HG03457 (cell line): ENCODE results near the gene CDK5.

Experiments
- ATAC-seq: cut with Tn5 transposase; IDR thresholded peaks from one replicate; pipeline ENCODE4 v1.9.1; 2021; ENCODE audit warnings: moderate number of reproducible peaks; ENCODE audit not compliant: unreplicated experiment

The CDK5 gene

GRCh38 chr7:151074817-151075661 lies 17.3 kb upstream of the CDK5 start:
- ATAC-seq: no peak

- no peak for ATAC-seq
These were observed 16.3 kb upstream of the CDK5 start for GRCh38 chr7:151073990-151074389.

- no peak for ATAC-seq
These were observed 13.6 kb upstream of the CDK5 start for GRCh38 chr7:151071032-151071866.

DNA sequence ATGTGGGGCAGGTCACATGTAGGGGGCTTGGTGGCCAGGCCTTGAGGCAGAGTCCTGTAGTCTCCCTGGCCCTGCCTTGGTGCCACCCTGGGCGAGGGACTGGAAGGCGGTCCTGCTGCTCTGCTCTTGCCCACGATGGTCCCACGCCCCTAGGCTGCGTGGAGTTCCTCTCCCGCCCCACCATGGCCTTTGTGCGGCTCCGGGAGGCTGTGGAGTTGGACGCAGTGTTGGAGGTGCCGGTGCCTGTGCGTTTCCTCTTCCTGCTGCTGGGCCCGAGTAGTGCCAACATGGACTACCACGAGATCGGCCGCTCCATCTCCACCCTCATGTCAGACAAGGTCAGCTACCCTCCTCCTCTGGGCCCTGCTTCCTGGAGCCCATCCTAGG lies 12.9 kb upstream of the CDK5 start:
- no peak for ATAC-seq

- ATAC-seq: no peak
These were observed 12.3 kb upstream of the CDK5 start for GRCh38 chr7:151069841-151070573.

DNA sequence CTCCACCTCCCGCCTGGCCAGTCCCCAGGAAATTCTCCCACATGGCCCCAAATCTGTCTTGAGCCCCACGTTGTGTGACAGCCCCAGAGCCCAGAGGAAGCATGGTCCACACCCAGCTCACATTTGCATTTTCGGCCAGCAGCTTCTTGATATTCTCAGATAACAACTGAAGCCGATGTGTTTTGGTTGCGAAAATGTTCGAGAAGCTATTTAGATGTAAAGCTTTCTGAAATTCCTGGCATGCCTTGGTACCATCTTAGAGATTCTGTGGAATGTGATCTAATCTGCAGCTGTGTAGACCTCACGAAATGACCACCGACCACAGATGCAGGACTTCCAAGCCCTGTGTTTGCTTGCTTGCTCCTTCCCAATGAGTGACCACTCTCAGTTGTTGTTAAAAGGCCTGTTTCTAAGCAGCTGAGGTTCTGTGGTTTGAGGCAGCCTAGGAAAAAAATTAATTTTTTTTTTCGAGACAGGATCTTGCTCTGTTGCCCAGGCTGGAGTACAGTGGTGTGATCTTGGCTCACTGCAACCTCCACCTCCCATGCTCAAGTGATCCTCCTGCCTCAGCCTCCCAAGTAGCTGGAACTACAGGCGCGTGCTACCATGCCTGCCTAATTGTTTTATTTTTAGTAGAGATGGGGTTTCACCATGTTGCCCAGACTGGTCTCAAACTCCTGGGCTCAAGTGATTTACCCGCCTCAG lies 10.5 kb upstream of the CDK5 start:
- no peak for ATAC-seq

GRCh38 chr7:151066273-151066974 lies 8.7 kb upstream of the CDK5 start:
- ATAC-seq: no peak

GRCh38 chr7:151065516-151065915 lies 7.8 kb upstream of the CDK5 start:
- no peak for ATAC-seq

DNA sequence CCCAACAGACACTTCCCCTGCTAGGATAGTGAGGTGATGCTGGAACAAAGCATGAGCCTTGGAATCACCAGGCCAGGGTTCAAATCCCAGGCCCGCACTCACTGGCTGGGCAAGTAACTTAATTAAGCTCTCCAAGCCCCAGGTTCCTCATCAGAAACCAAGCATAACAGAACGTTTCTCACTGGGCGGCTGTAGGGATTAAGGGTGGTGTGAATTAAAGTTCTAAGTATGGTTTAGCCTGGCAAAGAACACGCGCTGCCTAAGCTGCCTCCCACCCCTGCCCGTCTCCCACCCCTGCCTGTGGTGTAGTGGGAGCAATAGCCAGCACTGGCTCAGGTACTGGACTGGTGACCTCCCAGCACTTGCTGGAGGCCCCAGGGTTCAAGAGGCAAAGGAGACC lies 7.3 kb upstream of the CDK5 start:
- no peak for ATAC-seq

DNA sequence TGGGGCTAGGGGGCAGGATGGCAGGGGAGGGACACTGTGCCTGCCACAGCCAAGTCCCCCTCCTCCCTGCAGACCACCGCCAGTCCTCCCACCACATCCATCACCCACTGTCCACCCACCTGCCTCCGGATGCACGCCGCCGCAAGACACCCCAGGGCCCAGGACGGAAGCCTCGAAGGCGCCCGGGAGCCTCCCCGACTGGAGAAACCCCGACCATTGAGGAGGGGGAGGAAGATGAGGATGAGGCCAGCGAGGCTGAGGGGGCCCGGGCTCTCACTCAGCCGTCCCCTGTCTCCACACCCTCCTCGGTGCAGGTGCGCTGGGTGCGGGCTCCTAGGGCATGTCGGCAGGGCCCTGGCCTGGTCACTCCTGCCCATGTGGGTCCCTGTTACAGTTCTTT lies 6.8 kb upstream of the CDK5 start:
- ATAC-seq: no peak

DNA sequence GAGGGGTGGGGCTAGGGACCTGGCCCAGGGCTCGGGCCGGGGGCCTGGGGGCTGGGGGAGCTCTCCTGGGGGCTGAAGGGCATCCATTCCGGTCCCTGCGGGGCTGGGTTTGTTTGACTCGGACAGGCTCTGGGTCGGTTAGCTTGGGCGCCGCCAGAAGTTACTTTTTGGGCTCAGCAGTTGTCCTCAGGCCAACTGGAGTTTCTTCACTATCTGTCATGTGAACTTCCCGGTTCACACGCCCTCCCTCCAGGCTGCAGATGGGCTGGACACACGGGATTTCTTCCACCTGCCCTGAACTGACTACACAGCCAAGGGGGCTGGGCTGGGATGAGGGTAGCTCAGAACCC lies 5.5 kb upstream of the CDK5 start:
- no peak for ATAC-seq

DNA sequence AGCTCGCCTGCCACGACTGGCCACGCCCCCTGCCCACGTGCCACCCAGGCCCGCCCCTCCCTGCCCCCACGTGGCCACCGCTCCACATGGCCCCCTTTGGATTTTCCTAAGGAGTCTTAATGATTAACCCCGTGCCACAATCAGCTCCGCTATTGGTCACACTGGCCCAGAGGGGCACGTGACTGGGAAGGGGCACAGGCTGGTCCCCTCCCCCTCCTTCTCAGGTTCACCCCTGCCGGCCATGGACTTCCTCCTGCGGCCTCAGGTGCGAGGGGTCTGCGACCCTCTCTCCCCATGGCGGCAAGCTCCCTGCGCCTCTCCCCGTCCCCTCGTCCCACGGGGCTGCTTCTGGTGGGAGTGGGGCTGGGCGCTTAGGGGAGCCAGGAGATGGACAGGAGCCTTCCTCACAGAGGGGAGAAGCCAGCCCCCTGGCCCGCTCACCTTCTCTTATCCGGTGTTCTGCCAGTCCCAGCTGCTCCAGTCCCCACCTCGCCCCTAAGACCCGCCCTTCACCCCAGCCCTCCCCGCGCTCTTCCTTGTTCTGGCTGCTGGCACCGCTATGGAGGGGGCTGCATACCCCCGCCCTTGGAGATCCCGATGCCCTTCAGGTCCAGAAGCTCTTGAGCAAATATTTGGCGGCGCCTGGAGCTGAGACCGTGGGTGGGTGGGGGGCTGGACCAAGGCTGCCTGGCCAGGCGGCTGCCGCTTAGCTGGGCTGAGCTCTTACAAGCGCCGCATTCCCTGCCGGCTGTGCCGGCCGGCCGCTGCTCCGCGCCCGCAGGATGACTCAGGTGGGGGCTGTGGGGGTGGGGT lies 4.9 kb upstream of the CDK5 start:
- ATAC-seq: no peak

DNA sequence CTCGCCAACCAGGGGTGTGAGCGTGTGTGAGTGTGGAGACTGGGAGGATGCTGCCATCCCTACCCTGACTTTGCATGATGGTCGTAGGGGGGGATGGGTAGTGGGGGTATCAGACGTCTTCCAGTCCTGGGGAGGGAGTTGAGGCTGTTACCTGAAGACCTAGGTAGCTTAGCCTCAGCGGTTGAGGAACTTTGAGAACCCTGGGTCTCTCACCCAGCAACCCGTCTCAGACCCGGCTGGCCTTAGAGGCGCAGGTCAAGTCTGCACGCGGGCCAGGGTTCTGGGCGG lies 4.4 kb upstream of the CDK5 start:
- ATAC-seq: no peak

GRCh38 chr7:151061213-151062110 lies 3.8 kb upstream of the CDK5 start:
- no peak for ATAC-seq

GRCh38 chr7:151060416-151061212 lies 2.9 kb upstream of the CDK5 start:
- ATAC-seq: no peak

- no peak for ATAC-seq
These were observed 2.4 kb upstream of the CDK5 start for GRCh38 chr7:151060113-151060415.

DNA sequence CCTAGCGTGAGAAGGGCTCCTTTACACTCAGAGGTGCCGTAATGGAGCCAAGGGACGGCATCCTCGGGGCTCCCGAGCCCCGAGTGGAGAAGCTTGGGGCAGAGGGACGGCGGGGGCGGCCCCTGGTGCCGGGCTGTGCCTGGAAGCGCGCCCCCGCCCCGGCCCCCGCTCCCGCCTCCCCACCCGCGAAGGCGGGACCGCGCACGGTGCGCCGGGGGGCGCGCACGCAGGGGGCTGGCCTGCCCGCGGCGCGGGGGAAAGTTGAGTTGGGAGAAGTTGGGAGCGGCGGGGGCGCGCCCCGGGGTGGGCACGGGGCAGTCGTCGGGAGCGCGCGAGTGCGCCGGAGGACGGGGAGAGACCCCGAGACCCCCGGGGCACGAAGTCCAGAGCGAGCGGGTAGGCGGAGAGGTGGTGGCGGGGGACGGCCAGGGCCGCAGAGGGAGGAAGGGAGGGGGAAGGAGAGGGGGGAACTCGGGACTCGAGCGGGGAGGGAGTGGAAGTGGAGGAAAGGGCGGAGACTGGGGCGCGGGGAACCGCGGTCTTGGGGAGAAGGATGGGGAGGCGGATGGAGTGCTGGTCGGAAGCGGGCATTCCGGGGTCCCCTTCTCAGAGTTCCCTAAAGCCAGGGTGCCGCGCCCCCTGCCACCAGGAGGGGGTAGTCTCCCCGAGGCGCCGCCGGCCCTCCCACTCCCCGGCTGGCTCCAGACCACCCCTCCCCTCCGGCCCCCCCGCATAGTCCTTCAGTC lies 1.8 kb upstream of the CDK5 start, which contains the start of gene SLC4A2:
SLC4A2 (plus strand) TSS at position 223 of the 746 bp plus-strand sequence. CDS start 2,399 bp downstream, outside the sequence.
- ATAC-seq: peak; percentile 29
